Measurements from ENCODE around the gene HOXB6. TPM values are rescaled to one million over a fixed set of nuclear protein-coding genes. Genes with fewer than 3 reads are reported as not detected.

HOXB6 gene
- polyA plus RNA-seq, 1 experiment = not detected

DNA sequence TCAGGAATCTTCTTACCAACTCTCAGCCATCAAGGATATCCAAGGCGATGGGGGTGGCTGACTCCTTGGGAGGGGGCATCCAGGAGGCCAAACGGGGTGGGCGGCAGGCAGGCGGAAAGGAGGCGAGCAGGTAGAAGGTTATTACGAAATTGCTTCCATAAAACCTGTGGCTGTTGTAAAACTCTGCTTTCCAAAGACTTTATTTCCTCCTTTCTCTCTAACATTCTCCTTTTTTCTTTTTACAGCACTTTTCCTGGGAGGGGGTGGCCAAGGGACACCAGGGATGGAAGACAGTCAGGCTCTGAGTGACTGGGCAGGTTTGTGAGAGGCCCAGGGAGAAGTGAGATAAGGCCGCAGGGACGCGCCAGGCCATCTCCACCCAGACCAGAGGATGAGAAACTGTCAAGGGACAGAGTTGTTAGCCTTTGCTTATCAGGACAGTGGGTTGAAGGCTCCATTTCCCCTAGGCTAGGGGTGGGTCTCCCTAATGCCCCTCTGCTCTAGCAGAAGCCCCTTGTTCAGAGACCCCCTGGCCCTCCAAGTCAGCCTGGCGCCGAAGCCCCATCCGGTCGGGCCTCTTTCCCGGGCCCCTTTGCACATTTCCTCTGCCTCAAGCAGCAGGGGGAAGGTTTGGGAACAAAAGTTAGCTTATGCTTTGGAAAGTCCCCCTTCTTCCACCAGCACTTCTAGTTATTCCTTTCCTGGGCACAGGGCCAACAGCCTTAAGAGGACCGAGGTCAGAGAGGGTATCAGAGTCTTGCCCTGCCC lies 26.3 kb upstream of the HOXB6 start:
- Histone ChIP-seq H3K27me3 (ENCODE audit: control insufficient read depth, insufficient read depth, low read length) (peaks cover 87% of the 10 kb centered on the region), H3K36me3 (ENCODE audit: control insufficient read depth, insufficient read depth, low read length) (no peaks in the 10 kb centered on the region), H3K4me3 (ENCODE audit: low read depth, low read length) (no peak overlapping the region)
- CTCF ChIA-PET = interaction anchor here (1.1 to 1.6 kb wide), 3 partner anchors 7 to 12 kb away, joined by 4 to 5 read pairs (median 5); no protein-coding TSS in a partner anchor
- DNase-seq (ENCODE audit: low read depth) = no peak
- TF ChIP-seq, protein P1, sequence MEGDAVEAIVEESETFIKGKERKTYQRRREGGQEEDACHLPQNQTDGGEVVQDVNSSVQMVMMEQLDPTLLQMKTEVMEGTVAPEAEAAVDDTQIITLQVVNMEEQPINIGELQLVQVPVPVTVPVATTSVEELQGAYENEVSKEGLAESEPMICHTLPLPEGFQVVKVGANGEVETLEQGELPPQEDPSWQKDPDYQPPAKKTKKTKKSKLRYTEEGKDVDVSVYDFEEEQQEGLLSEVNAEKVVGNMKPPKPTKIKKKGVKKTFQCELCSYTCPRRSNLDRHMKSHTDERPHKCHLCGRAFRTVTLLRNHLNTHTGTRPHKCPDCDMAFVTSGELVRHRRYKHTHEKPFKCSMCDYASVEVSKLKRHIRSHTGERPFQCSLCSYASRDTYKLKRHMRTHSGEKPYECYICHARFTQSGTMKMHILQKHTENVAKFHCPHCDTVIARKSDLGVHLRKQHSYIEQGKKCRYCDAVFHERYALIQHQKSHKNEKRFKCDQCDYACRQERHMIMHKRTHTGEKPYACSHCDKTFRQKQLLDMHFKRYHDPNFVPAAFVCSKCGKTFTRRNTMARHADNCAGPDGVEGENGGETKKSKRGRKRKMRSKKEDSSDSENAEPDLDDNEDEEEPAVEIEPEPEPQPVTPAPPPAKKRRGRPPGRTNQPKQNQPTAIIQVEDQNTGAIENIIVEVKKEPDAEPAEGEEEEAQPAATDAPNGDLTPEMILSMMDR (IDR thresholded peaks at IDR 0.05; ENCODE audit: insufficient read depth, low read depth, low read length) = no peak
- POLR2A ChIA-PET = no interaction called here

DNA sequence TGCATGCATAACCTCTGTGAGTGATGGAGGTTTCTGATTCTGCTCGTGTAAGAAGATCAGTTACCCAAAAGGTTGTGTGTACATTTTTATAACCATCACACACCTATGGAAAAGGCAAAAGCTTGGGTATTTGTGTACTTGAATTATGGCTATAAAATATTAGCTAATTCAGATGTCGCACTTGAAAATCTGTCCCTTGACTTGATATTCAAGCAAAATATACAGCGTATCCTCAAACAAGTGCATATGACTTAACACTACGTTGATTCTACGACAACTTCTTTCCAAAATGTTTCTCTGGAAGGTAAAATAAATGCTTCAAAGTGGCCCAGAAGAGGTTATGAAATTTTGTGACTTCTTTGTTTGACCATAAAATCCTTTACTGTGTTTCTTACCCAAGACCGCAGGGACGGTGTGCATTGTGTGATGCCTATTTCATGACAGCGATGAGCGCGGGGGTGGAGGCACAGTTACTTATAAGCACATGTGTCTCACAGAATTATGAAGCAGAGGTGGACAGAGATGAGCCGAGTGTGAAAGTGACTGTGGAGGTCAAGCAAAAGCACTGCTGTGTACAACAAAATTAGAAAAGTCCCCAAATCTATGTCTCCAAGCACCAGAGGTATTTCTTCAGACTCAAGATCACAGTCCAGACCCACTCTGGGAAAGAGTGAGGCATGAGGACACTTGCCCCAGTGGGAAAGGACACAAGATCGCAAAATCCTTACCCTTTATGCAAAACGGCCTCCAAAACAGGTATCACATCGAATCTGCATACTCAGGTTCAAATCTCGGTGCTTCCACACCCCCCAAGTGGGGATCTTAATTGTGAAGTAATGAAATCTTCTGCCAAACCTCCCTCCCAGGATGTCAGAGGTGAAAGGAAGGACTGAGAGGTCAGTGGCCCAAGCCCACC lies 25.5 kb upstream of the HOXB6 start:
- ChIA-PET POLR2A (no interaction called here), CTCF (interaction anchor here (0.8 to 2.0 kb wide), 3 partner anchors 12 to 29 kb away, joined by 3 to 6 read pairs (median 3); no protein-coding TSS in a partner anchor)
- Histone ChIP-seq H3K27me3 (ENCODE audit: control insufficient read depth, insufficient read depth, low read length) (peaks cover 86% of the 10 kb centered on the region), H3K4me3 (ENCODE audit: low read depth, low read length) (no peak overlapping the region), H3K36me3 (ENCODE audit: control insufficient read depth, insufficient read depth, low read length) (no peaks in the 10 kb centered on the region)
- DNase-seq (ENCODE audit: low read depth) = no peak
- TF ChIP-seq, protein P1 (IDR thresholded peaks at IDR 0.05; ENCODE audit: insufficient read depth, low read depth, low read length) = no peak

DNA sequence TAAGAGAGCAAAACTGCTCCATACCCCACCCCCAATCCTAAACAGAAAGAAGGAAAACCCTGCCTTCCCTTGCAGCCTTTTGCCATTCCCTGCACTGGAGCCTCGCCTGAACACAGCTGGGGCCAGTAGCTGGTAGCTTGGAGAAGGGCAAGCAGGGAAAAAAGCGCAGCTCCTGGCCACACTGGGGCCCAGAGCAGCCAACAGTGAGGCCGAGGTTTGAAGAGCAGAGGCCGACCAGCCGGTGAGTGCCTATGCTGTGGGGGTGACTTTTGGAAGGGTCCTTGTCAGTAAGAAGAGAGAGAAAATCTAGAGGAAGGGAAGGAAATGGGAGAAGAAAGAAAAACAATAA lies 24.6 kb upstream of the HOXB6 start:
- CTCF ChIA-PET = interaction anchor here (0.8 to 2.0 kb wide), 3 partner anchors 11 to 28 kb away, joined by 3 to 6 read pairs (median 3); no protein-coding TSS in a partner anchor
- Histone ChIP-seq H3K36me3 (ENCODE audit: control insufficient read depth, insufficient read depth, low read length) (no peaks in the 10 kb centered on the region), H3K4me3 (ENCODE audit: low read depth, low read length) (no peak overlapping the region), H3K27me3 (ENCODE audit: control insufficient read depth, insufficient read depth, low read length) (peaks cover 86% of the 10 kb centered on the region)
- POLR2A ChIA-PET = no interaction called here
- TF ChIP-seq, protein P1 (IDR thresholded peaks at IDR 0.05; ENCODE audit: insufficient read depth, low read depth, low read length) = no peak
- DNase-seq (ENCODE audit: low read depth) = no peak

DNA sequence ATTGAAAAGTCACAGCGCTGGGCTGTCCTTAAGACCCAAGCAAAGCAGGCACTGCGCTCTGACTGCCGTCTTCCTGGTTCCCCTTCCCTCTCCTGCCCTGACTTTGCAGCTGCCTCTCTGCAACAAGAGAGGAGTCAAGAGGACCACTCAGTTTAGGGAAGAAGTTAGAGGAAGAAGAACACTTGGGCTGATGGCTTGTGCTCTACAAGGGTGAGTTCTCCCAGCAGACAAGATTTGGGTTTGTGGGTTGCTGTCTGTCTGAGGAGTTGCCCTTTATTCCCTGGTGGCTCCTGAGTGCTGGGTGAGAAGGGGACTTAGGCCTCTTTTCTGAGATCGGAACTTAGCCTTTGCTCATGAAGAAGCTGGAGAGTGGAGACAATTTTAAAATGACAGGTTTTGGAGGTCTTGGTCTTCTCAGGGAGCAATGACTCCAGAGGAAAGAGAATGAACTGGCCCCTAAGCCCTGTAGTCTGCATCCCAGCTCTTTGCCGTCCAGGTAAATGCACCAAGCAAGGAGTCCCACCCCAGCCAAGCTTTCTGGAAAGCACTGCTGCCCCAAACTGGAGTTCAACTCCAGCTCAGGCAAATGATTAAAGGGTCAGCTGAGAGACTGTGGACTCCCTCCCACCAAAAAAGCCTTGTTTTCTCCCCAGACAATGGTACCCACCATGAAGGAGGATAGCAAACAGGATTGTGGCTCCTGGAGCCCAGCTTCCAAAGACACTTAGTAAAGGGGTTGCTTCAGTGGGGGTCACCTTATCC lies 24.0 kb upstream of the HOXB6 start:
- POLR2A ChIA-PET = no interaction called here
- Histone ChIP-seq H3K27me3 (ENCODE audit: control insufficient read depth, insufficient read depth, low read length) (peaks cover 88% of the 10 kb centered on the region), H3K36me3 (ENCODE audit: control insufficient read depth, insufficient read depth, low read length) (no peaks in the 10 kb centered on the region), H3K4me3 (ENCODE audit: low read depth, low read length) (no peak overlapping the region)
- TF ChIP-seq, protein P1 (IDR thresholded peaks at IDR 0.05; ENCODE audit: insufficient read depth, low read depth, low read length) = no peak
- CTCF ChIA-PET = interaction anchor here (0.8 to 2.0 kb wide), 3 partner anchors 10 to 27 kb away, joined by 3 to 6 read pairs (median 3); no protein-coding TSS in a partner anchor
- no peak for DNase-seq (ENCODE audit: low read depth)

Measured in BJ (cell line).